GM13976 (cell line): ENCODE data around the gene ZGPAT.

Source experiments
- DNase-seq: peaks from one replicate; pipeline ENCODE4 v3.0.0; 2012; ENCODE audit warnings: low spot score
- CTCF ChIP-seq: IDR thresholded peaks from 2 replicates; pipeline ENCODE4 v1.5.1; 2012; ENCODE audit warnings: borderline replicate concordance, mild to moderate bottlenecking; ENCODE audit not compliant: insufficient read depth; ENCODE audit errors: extremely low read depth, missing control alignments, control extremely low read depth
- in situ Hi-C: fragments of 300-500 bp; cut with MboI; formaldehyde crosslinking; loops from one replicate; pipeline ENCODE4 v1.12.0; 2022; ENCODE audit warnings: low sequenced_read_pairs, mixed read lengths, inconsistent platforms; ENCODE audit not compliant: unreplicated experiment

The ZGPAT gene

GRCh38 chr20:63778857-63779256 is 71.0 kb downstream of the ZGPAT start:
- DNase-seq: no peak
- in situ Hi-C loops: no loop called here

GRCh38 chr20:63781181-63781580 is 73.3 kb downstream of the ZGPAT start:
- in situ Hi-C loops: no loop called here
- DNase-seq: no peak
- TF ChIP-seq CTCF: no peak

More at GRCh38 chr20:63778857-63779256, 71.0 kb downstream of the ZGPAT start:
- TF ChIP-seq CTCF: no peak

GRCh38 chr20:63782051-63782471 is 74.2 kb downstream of the ZGPAT start:
- TF ChIP-seq CTCF: no peak
- no peak for DNase-seq
- in situ Hi-C loops: no loop called here

GRCh38 chr20:63782521-63782971 is 74.7 kb downstream of the ZGPAT start:
- in situ Hi-C loops: no loop called here
- DNase-seq: no peak
- TF ChIP-seq CTCF: no peak

- DNase-seq: no peak
- TF ChIP-seq CTCF: no peak
- in situ Hi-C loops: no loop called here
Observed at GRCh38 chr20:63783970-63784369, 76.1 kb downstream of the ZGPAT start.

- in situ Hi-C loops: no loop called here
- DNase-seq: no peak
- TF ChIP-seq CTCF: no peak
Observed at GRCh38 chr20:63785691-63786131, 77.9 kb downstream of the ZGPAT start.
